ENCODE data around the gene EVA1B. TPM values are rescaled to one million over a fixed set of nuclear protein-coding genes. Genes with fewer than 3 reads are reported as not detected.

Gene EVA1B
- 0.24 TPM in 1 of 2 replicates, not detected in the other for polyA plus RNA-seq

GRCh38 chr1:36323636-36324352, at the start of gene EVA1B:
EVA1B (minus strand) TSS chr1:36323645; CDS start chr1:36323037, 608 bp downstream.

GRCh38 chr1:36306210-36306901, 17.1 kb downstream of the EVA1B start, which contains the start of gene SH3D21:
SH3D21 (plus strand) TSS chr1:36306368; CDS start chr1:36306421, 53 bp downstream.

Other genes with a start within 250 kb of the EVA1B start
- gene TEKT2, start 239.6 kb downstream of the EVA1B start, polyA plus RNA-seq = not detected in 2 replicates
- gene ADPRS, start 234.8 kb downstream of the EVA1B start, polyA plus RNA-seq = 10.2 and 15.0 TPM in 2 replicates
- gene COL8A2, start 198.4 kb downstream of the EVA1B start, polyA plus RNA-seq = 0.07 TPM in 1 of 2 replicates, not detected in the other
- gene TRAPPC3, start 174.2 kb downstream of the EVA1B start, polyA plus RNA-seq = 18.7 and 23.2 TPM in 2 replicates
- 32.5 and 33.0 TPM in 2 replicates for gene MAP7D1, start 167.5 kb downstream of the EVA1B start, polyA plus RNA-seq
- gene THRAP3, start 99.2 kb downstream of the EVA1B start, polyA plus RNA-seq = 44.4 and 61.2 TPM in 2 replicates
- 0.13 and 0.73 TPM in 2 replicates for gene SH3D21, start 17.3 kb downstream of the EVA1B start, polyA plus RNA-seq
- 0.39 and 1.2 TPM in 2 replicates for gene STK40, start 62.3 kb upstream of the EVA1B start, polyA plus RNA-seq
- gene LSM10, start 74.3 kb upstream of the EVA1B start, polyA plus RNA-seq = 37.8 and 55.1 TPM in 2 replicates
- 51.8 and 57.1 TPM in 2 replicates for gene OSCP1, start 126.8 kb upstream of the EVA1B start, polyA plus RNA-seq
- gene MRPS15, start 140.7 kb upstream of the EVA1B start, polyA plus RNA-seq = 90.8 and 109 TPM in 2 replicates
- gene CSF3R, start 159.3 kb upstream of the EVA1B start, polyA plus RNA-seq = not detected in 2 replicates